CD4-positive, alpha-beta T cell (primary cell): Measurements from ENCODE around the gene COL4A3. TPM values are rescaled to one million over a fixed set of nuclear protein-coding genes. Genes with fewer than 3 reads are reported as not detected.
"Not testable (repeated sequence)": the region's sequence is repeated elsewhere in the genome, so short reads cannot be mapped to it uniquely, and the experiment has no call there.

ENCODE experiments used
- ATAC-seq: fragments of 200-7000 bp; cut with Tn5 transposase; one replicate; pipeline ENCODE4 v1.10.0; 2022; ENCODE audit warnings: mild to moderate bottlenecking; ENCODE audit not compliant: poor library complexity
- CTCF ChIA-PET: fragments of 350-600 bp; sonication (Branson Sonifier 250); formaldehyde crosslinking; loops from one replicate; lab custom pipeline; 2021; ENCODE audit warnings: antibody characterized with exemption, inconsistent platforms; lab: Charles Lee
- POLR2A ChIA-PET: fragments of 350-600 bp; sonication (Branson Sonifier 250); formaldehyde crosslinking; loops from one replicate; lab custom pipeline; 2021; ENCODE audit warnings: antibody characterized with exemption, inconsistent platforms; lab: Charles Lee
- DNase-seq, 14 experiments: peaks; one replicate each; pipeline ENCODE4 v3.0.0-alpha.2; 2013 to 2020; ENCODE audit warnings: mixed read lengths in 2 of 14
- H3K27ac ChIP-seq, 2 donors: one replicate each; pipeline versions ENCODE4 v1.5.1 to v1.7.0; 2013; ENCODE audit warnings: low read length in 2 of 2, low read depth in 1 of 2, mild to moderate bottlenecking in 1 of 2
- H3K27me3 ChIP-seq, 2 experiments: 1 replicate in 1 of 2; 2 replicates in 1 of 2; pipeline versions ENCODE4 v1.6.1 to v1.7.0; 2013; ENCODE audit warnings: low read length in 2 of 2, control low read depth in 1 of 2, mild to moderate bottlenecking in 1 of 2, moderate library complexity in 1 of 2; ENCODE audit not compliant: insufficient read depth in 2 of 2, control insufficient read depth in 1 of 2
- H3K36me3 ChIP-seq: one replicate; pipeline ENCODE4 v1.6.1; 2013; ENCODE audit warnings: low read length, control low read depth; ENCODE audit not compliant: insufficient read depth
- H3K4me1 ChIP-seq: one replicate; pipeline ENCODE4 v1.6.1; 2013; ENCODE audit warnings: low read length, control low read depth; ENCODE audit not compliant: insufficient read depth
- H3K4me3 ChIP-seq: one replicate; pipeline ENCODE4 v1.5.1; 2013; ENCODE audit warnings: mild to moderate bottlenecking, low read length, moderate library complexity
- H3K9me3 ChIP-seq, 2 experiments: 1 replicate in 1 of 2; 2 replicates in 1 of 2; pipeline versions ENCODE4 v1.6.1 to v1.7.0; 2013; ENCODE audit warnings: low read length in 2 of 2, mild to moderate bottlenecking in 2 of 2, control low read depth in 1 of 2, moderate library complexity in 1 of 2; ENCODE audit not compliant: control insufficient read depth in 1 of 2, insufficient read depth in 1 of 2
- H3K27ac Mint-ChIP-seq: one replicate; pipeline ENCODE4 v1.8.0; 2020; ENCODE audit warnings: mixed read lengths
- H3K27me3 Mint-ChIP-seq: one replicate; pipeline ENCODE4 v1.8.0; 2021; ENCODE audit warnings: mixed read lengths
- H3K36me3 Mint-ChIP-seq: one replicate; pipeline ENCODE4 v1.8.0; 2021; ENCODE audit warnings: low read depth, mixed read lengths
- H3K4me1 Mint-ChIP-seq: one replicate; pipeline ENCODE4 v1.8.0; 2021; ENCODE audit warnings: low read depth, mixed read lengths
- H3K4me3 Mint-ChIP-seq: one replicate; pipeline ENCODE4 v1.8.0; 2020; ENCODE audit warnings: mild to moderate bottlenecking, mixed read lengths
- H3K9me3 Mint-ChIP-seq: one replicate; pipeline ENCODE4 v1.8.0; 2020; ENCODE audit warnings: mixed read lengths
- CTCF ChIP-seq: fragments of 200-600 bp; IDR thresholded peaks from one replicate; pipeline ENCODE4 v1.8.0; 2022; ENCODE audit warnings: antibody characterized with exemption, mild to moderate bottlenecking
- intact Hi-C, 2 experiments: fragments of 100-400 bp; cut with DNase I in 1 of 2; cut with micrococcal nuclease in 1 of 2; formaldehyde crosslinking; loops; one replicate each; pipeline versions ENCODE4 v1.15.1 to v1.9.0; 2023 to 2025; cut with DNase I, micrococcal nuclease
- total RNA-seq, 174 experiments: library from RNA in 2 of 174; stranded (reverse) in 2 of 174; gene quantifications; one replicate each; pipeline ENCODE4 v1.2.3 and lab custom pipeline; 2021 to 2026

COL4A3 gene
- total RNA-seq, 2 experiments from 2014 or later: not detected

GRCh38 chr2:227219312-227220105, 55.1 kb downstream of the COL4A3 start:
- TF ChIP-seq CTCF: no peak
- no peak overlapping the region for H3K4me3 ChIP-seq
- no peaks in the 10 kb centered on the region for H3K4me1 ChIP-seq
- H3K27me3 ChIP-seq: peaks cover 0 to 3% of the 10 kb centered on the region in 2 experiments
- intact Hi-C loops: no loop called here
- H3K27ac ChIP-seq: no peak overlapping the region
- DNase-seq (no peak), ATAC-seq (no peak)
- Mint-ChIP-seq H3K27ac (no peak overlapping the region), H3K9me3 (no peaks in the 10 kb centered on the region), H3K4me3 (no peak overlapping the region), H3K4me1 (no peaks in the 10 kb centered on the region), H3K27me3 (peaks cover 5% of the 10 kb centered on the region), H3K36me3 (no peaks in the 10 kb centered on the region)
- no peaks in the 10 kb centered on the region for H3K9me3 ChIP-seq
- POLR2A ChIA-PET: no interaction called here
- no peaks in the 10 kb centered on the region for H3K36me3 ChIP-seq
- CTCF ChIA-PET: no interaction called here

- Histone ChIP-seq H3K4me1 (no peaks in the 10 kb centered on the region), H3K4me3 (no peak overlapping the region), H3K27me3 (peaks cover 0 to 3% of the 10 kb centered on the region in 2 experiments), H3K36me3 (no peaks in the 10 kb centered on the region), H3K9me3 (no peaks in the 10 kb centered on the region), H3K27ac (no peak overlapping the region)
- TF ChIP-seq CTCF: no peak
- DNase-seq (no peak), ATAC-seq (no peak)
- Mint-ChIP-seq H3K9me3 (no peaks in the 10 kb centered on the region), H3K27me3 (peaks cover 9% of the 10 kb centered on the region), H3K4me3 (no peak overlapping the region), H3K27ac (no peak overlapping the region), H3K4me1 (no peaks in the 10 kb centered on the region), H3K36me3 (no peaks in the 10 kb centered on the region)
- ChIA-PET POLR2A (no interaction called here), CTCF (no interaction called here)
- intact Hi-C loops: no loop called here
Measured at GRCh38 chr2:227221120-227221519, 56.7 kb downstream of the COL4A3 start.

GRCh38 chr2:227222292-227222691, 57.9 kb downstream of the COL4A3 start:
- no peak overlapping the region for H3K27ac ChIP-seq
- ChIA-PET POLR2A (no interaction called here), CTCF (interaction anchor here (1.0 kb wide), 1 partner anchor 16 kb away, joined by 4 read pairs; no protein-coding TSS in a partner anchor)
- H3K36me3 ChIP-seq: no peaks in the 10 kb centered on the region
- Mint-ChIP-seq H3K4me1 (no peaks in the 10 kb centered on the region), H3K4me3 (no peak overlapping the region), H3K27ac (no peak overlapping the region), H3K9me3 (no peaks in the 10 kb centered on the region), H3K36me3 (no peaks in the 10 kb centered on the region), H3K27me3 (peaks cover 10% of the 10 kb centered on the region)
- intact Hi-C loops: no loop called here
- H3K9me3 ChIP-seq: no peaks in the 10 kb centered on the region
- ATAC-seq (no peak), DNase-seq (no peak)
- H3K4me3 ChIP-seq: no peak overlapping the region
- H3K27me3 ChIP-seq: peaks cover 0 to 3% of the 10 kb centered on the region in 2 experiments
- H3K4me1 ChIP-seq: no peaks in the 10 kb centered on the region
- TF ChIP-seq CTCF: no peak

- H3K9me3 Mint-ChIP-seq, H3K4me1 Mint-ChIP-seq, intact Hi-C loops: not testable (repeated sequence)
Measured at GRCh38 chr2:227225641-227226040, 61.2 kb downstream of the COL4A3 start.

More at GRCh38 chr2:227225641-227226040, 61.2 kb downstream of the COL4A3 start:
- H3K4me3 Mint-ChIP-seq, H3K27ac Mint-ChIP-seq, H3K4me3 ChIP-seq, DNase-seq, H3K27ac ChIP-seq, POLR2A ChIA-PET, H3K9me3 ChIP-seq, H3K4me1 ChIP-seq, H3K36me3 ChIP-seq, ATAC-seq, H3K27me3 ChIP-seq, H3K36me3 Mint-ChIP-seq: not testable (repeated sequence)
- H3K27me3 Mint-ChIP-seq: peaks cover 25% of the 10 kb centered on the region
- CTCF ChIA-PET: interaction anchor here (2.7 kb wide), 1 partner anchor 12 kb away, joined by 11 read pairs; no protein-coding TSS in a partner anchor
